ENCODE results near the gene LAPTM4A.

LAPTM4A gene

DNA sequence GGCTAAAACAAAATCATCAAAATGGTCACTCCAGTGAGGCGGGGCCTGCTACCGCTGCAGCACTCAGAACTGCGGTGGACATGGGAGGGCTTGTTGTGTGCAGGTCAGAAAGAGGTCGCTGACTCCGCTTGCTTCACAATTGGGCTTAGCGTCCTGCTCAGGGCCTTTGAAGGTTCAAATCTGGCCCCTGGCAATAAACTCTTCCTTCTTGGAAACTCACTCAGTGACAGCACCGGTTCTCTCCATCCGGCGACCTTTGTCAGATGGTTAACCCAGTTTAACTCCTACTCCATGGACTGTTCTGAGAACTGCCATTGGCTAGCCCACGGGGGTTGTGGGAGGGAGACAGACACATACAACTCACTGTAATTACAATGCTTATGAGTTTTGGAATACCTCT lies 29.0 kb upstream of the LAPTM4A start:
- Histone ChIP-seq H2AK5ac (ENCODE audit: low read length) (no peak overlapping the region), H4K12ac (ENCODE audit: low read depth, low read length) (no peak overlapping the region), H3K4me1 (ENCODE audit: control insufficient read depth in 1 of 2, insufficient read depth in 2 of 2, low read length in 2 of 2) (peaks cover 11% of the 10 kb centered on the region in 2 experiments), H2BK120ac (ENCODE audit: insufficient read depth, low read length, poor library complexity) (peak overlapping the region; percentile 20), H3K27me3 (ENCODE audit: insufficient read depth, low read length) (no peaks in the 10 kb centered on the region), H3K4me3 (ENCODE audit: low read depth, low read length) (no peak overlapping the region), H4K91ac (ENCODE audit: low read depth, low read length) (peak overlapping the region; percentile 21), H2BK12ac (ENCODE audit: low read length) (peak overlapping the region; percentile 46), H3K79me1 (ENCODE audit: low read length) (peaks cover 10% of the 10 kb centered on the region), H2AFZ (ENCODE audit: insufficient read depth, low read length, poor library complexity) (no peak overlapping the region), H3K4me2 (ENCODE audit: low read length) (no peak overlapping the region), H4K8ac (ENCODE audit: low read depth, low read length) (peak overlapping the region; percentile 3), H3K9me3 (ENCODE audit: insufficient read depth, low read depth, low read length) (peaks cover 2% of the 10 kb centered on the region), H3K4ac (ENCODE audit: low read depth, low read length) (peak overlapping the region; percentile 55), H3K23ac (ENCODE audit: low read length) (no peak overlapping the region), H3K36me3 (ENCODE audit: control insufficient read depth in 1 of 2, insufficient read depth in 2 of 2, low read length in 2 of 2) (no peaks in the 10 kb centered on the region), H2BK5ac (ENCODE audit: low read depth, low read length, poor library complexity) (peak overlapping the region; percentile 33), H3K27ac (ENCODE audit: low read depth, low read length) (peak overlapping the region; percentile 2), H3K18ac (ENCODE audit: low read length) (no peak overlapping the region), H3K14ac (ENCODE audit: low read length) (peak overlapping the region; percentile 9), H3K9ac (ENCODE audit: low read length) (no peak overlapping the region), H3K79me2 (ENCODE audit: control insufficient read depth, insufficient read depth, low read length, poor library complexity) (no peaks in the 10 kb centered on the region)
- no CpG with 5 or more reads among the region's 10 CpGs for WGBS (ENCODE audit: extremely low coverage, insufficient coverage, insufficient read length)
- peak; percentile 85 to 96 for DNase-seq

DNA sequence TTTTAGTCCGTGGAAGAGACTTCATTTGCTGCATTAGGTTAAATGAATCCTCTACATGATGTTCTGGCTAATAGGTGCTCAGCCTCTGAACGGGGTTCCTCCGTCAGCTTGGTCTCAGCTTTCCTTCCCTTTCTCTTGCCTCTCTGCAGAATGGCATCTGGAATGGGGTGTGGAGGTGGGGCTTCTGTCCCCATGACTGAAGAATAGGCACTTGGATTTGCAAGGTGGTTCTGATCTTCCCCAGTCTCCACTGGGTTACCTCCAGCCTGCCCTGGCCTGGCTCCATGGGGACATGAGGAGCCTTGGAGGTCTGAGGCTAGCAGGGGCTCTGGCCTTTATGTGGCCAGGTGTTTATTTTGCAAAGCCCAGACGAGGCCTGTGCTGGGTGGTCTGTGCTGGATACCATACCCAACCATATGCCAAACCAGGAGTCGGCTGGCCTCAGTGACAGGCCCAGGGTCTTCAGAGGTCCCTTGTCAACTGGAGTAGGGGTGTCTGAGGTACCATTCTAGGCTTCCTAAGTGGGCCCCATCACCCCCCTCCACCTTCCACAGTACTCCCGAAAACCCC lies 28.2 kb upstream of the LAPTM4A start:
- Histone ChIP-seq H3K18ac (ENCODE audit: low read length) (no peak overlapping the region), H2AFZ (ENCODE audit: insufficient read depth, low read length, poor library complexity) (no peak overlapping the region), H3K4me1 (ENCODE audit: control insufficient read depth in 1 of 2, insufficient read depth in 2 of 2, low read length in 2 of 2) (peaks cover 13 to 14% of the 10 kb centered on the region in 2 experiments), H2BK120ac (ENCODE audit: insufficient read depth, low read length, poor library complexity) (no peak overlapping the region), H3K4me2 (ENCODE audit: low read length) (no peak overlapping the region), H2BK12ac (ENCODE audit: low read length) (peak overlapping the region; percentile 55), H3K4me3 (ENCODE audit: low read depth, low read length) (no peak overlapping the region), H3K14ac (ENCODE audit: low read length) (no peak overlapping the region), H3K9ac (ENCODE audit: low read length) (no peak overlapping the region), H3K79me1 (ENCODE audit: low read length) (peaks cover 14% of the 10 kb centered on the region), H3K79me2 (ENCODE audit: control insufficient read depth, insufficient read depth, low read length, poor library complexity) (no peaks in the 10 kb centered on the region), H3K27me3 (ENCODE audit: insufficient read depth, low read length) (no peaks in the 10 kb centered on the region), H4K12ac (ENCODE audit: low read depth, low read length) (no peak overlapping the region), H4K91ac (ENCODE audit: low read depth, low read length) (peak overlapping the region; percentile 71), H3K27ac (ENCODE audit: low read depth, low read length) (no peak overlapping the region), H3K4ac (ENCODE audit: low read depth, low read length) (no peak overlapping the region), H3K36me3 (ENCODE audit: control insufficient read depth in 1 of 2, insufficient read depth in 2 of 2, low read length in 2 of 2) (no peaks in the 10 kb centered on the region), H4K8ac (ENCODE audit: low read depth, low read length) (no peak overlapping the region), H3K9me3 (ENCODE audit: insufficient read depth, low read depth, low read length) (peaks cover 2% of the 10 kb centered on the region), H3K23ac (ENCODE audit: low read length) (no peak overlapping the region), H2AK5ac (ENCODE audit: low read length) (no peak overlapping the region), H2BK5ac (ENCODE audit: low read depth, low read length, poor library complexity) (no peak overlapping the region)
- no peak for DNase-seq
- no CpG with 5 or more reads among the region's 6 CpGs for WGBS (ENCODE audit: extremely low coverage, insufficient coverage, insufficient read length)

DNA sequence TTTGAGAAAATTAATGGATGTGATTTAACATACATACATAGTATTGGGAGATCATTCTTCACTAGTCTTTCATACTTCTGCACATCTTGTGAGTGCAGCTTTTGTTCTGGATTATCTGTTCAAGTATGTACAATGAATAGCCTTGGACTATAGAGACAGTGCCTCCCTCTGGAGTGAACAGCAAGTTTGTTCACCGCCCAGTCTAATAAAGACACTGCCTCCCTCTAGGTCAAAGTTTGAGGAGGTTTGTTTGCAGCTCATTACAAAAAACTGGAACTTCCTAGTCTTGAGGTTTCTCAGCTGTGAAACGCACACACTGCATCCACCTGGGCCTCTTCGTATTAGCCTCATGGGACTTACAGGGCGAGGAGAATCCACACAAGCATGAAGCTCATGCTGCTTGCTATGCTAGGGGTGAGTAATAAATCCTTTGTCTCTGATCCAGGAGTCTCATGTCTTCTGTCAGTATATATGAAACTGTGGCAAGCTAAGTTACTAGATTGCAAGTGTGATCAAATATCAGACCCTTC lies 26.0 kb upstream of the LAPTM4A start:
- no peak overlapping the region for H4K8ac ChIP-seq (ENCODE audit: low read depth, low read length)
- peaks cover 3% of the 10 kb centered on the region for H3K79me2 ChIP-seq (ENCODE audit: control insufficient read depth, insufficient read depth, low read length, poor library complexity)
- H2BK12ac ChIP-seq (ENCODE audit: low read length) = no peak overlapping the region
- no peak overlapping the region for H2AFZ ChIP-seq (ENCODE audit: insufficient read depth, low read length, poor library complexity)
- no peak for DNase-seq
- no peak overlapping the region for H3K23ac ChIP-seq (ENCODE audit: low read length)
- no peak overlapping the region for H2BK5ac ChIP-seq (ENCODE audit: low read depth, low read length, poor library complexity)
- no peak overlapping the region for H4K12ac ChIP-seq (ENCODE audit: low read depth, low read length)
- no peak overlapping the region for H3K4ac ChIP-seq (ENCODE audit: low read depth, low read length)
- H3K14ac ChIP-seq (ENCODE audit: low read length) = no peak overlapping the region
- H3K27ac ChIP-seq (ENCODE audit: low read depth, low read length) = no peak overlapping the region
- no peaks in the 10 kb centered on the region for H3K36me3 ChIP-seq (ENCODE audit: control insufficient read depth in 1 of 2, insufficient read depth in 2 of 2, low read length in 2 of 2)
- H3K4me3 ChIP-seq (ENCODE audit: low read depth, low read length) = no peak overlapping the region
- WGBS (ENCODE audit: extremely low coverage, insufficient coverage, insufficient read length) = no CpG with 5 or more reads among the region's 4 CpGs
- H2AK5ac ChIP-seq (ENCODE audit: low read length) = no peak overlapping the region
- H3K4me2 ChIP-seq (ENCODE audit: low read length) = no peak overlapping the region
- H3K9me3 ChIP-seq (ENCODE audit: insufficient read depth, low read depth, low read length) = peaks cover 2% of the 10 kb centered on the region
- no peaks in the 10 kb centered on the region for H3K27me3 ChIP-seq (ENCODE audit: insufficient read depth, low read length)
- H3K18ac ChIP-seq (ENCODE audit: low read length) = no peak overlapping the region
- peaks cover 30% of the 10 kb centered on the region for H3K79me1 ChIP-seq (ENCODE audit: low read length)
- H2BK120ac ChIP-seq (ENCODE audit: insufficient read depth, low read length, poor library complexity) = no peak overlapping the region
- H4K91ac ChIP-seq (ENCODE audit: low read depth, low read length) = no peak overlapping the region
- peaks cover 30 to 32% of the 10 kb centered on the region in 2 experiments for H3K4me1 ChIP-seq (ENCODE audit: control insufficient read depth in 1 of 2, insufficient read depth in 2 of 2, low read length in 2 of 2)
- no peak overlapping the region for H3K9ac ChIP-seq (ENCODE audit: low read length)

DNA sequence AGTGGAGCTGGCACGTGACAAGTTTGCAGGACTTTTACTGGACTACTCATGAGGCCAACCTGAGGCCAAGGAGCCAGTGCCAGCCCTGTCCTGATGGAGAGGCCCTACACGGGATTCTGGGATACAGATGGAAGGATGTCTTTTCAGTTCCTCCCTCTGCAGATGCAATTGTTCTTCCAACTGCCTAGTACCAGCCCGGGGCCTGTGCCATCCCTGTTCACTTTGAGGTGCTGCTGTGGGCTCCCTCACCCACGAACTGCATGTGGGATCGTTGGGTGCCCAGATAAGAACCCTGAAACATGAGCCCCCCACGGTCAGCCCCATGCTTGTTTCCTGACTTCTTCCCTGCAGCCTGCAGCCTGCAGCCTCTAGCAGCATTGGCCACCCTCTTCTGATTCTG lies 25.3 kb upstream of the LAPTM4A start:
- Histone ChIP-seq H4K12ac (ENCODE audit: low read depth, low read length) (no peak overlapping the region), H3K27me3 (ENCODE audit: insufficient read depth, low read length) (no peaks in the 10 kb centered on the region), H2BK12ac (ENCODE audit: low read length) (peak overlapping the region; percentile 50), H2AK5ac (ENCODE audit: low read length) (peak overlapping the region; percentile 18), H3K36me3 (ENCODE audit: control insufficient read depth in 1 of 2, insufficient read depth in 2 of 2, low read length in 2 of 2) (no peaks in the 10 kb centered on the region), H3K4me3 (ENCODE audit: low read depth, low read length) (no peak overlapping the region), H3K27ac (ENCODE audit: low read depth, low read length) (no peak overlapping the region), H3K18ac (ENCODE audit: low read length) (no peak overlapping the region), H3K79me1 (ENCODE audit: low read length) (peaks cover 32% of the 10 kb centered on the region), H4K8ac (ENCODE audit: low read depth, low read length) (no peak overlapping the region), H3K9me3 (ENCODE audit: insufficient read depth, low read depth, low read length) (peaks cover 2% of the 10 kb centered on the region), H2BK120ac (ENCODE audit: insufficient read depth, low read length, poor library complexity) (no peak overlapping the region), H3K79me2 (ENCODE audit: control insufficient read depth, insufficient read depth, low read length, poor library complexity) (peaks cover 3% of the 10 kb centered on the region), H3K9ac (ENCODE audit: low read length) (no peak overlapping the region), H3K14ac (ENCODE audit: low read length) (no peak overlapping the region), H3K4me1 (ENCODE audit: control insufficient read depth in 1 of 2, insufficient read depth in 2 of 2, low read length in 2 of 2) (peaks cover 31 to 32% of the 10 kb centered on the region in 2 experiments), H3K4ac (ENCODE audit: low read depth, low read length) (no peak overlapping the region), H3K4me2 (ENCODE audit: low read length) (no peak overlapping the region), H3K23ac (ENCODE audit: low read length) (no peak overlapping the region), H4K91ac (ENCODE audit: low read depth, low read length) (no peak overlapping the region), H2AFZ (ENCODE audit: insufficient read depth, low read length, poor library complexity) (no peak overlapping the region), H2BK5ac (ENCODE audit: low read depth, low read length, poor library complexity) (no peak overlapping the region)
- no CpG with 5 or more reads among the region's 6 CpGs for WGBS (ENCODE audit: extremely low coverage, insufficient coverage, insufficient read length)
- DNase-seq = no peak

All from trophoblast cell (in vitro differentiated cells and primary cell).